Gastroesophageal sphincter (tissue), 3 donors: ENCODE measurements around the gene HHAT.

Experiments used
- CTCF ChIP-seq, 4 experiments: fragments of 200-600 bp in 2 of 4; fragments of 450-650 bp in 2 of 4; sonication (generic) in 1 of 4; IDR thresholded peaks; one replicate each; pipeline ENCODE4 v1.5.1; 2017 to 2019; ENCODE audit warnings: antibody characterized with exemption in 4 of 4, mild to moderate bottlenecking in 2 of 4, moderate library complexity in 2 of 4
- POLR2A ChIP-seq, 2 donors: fragments of 450-650 bp; IDR thresholded peaks; one replicate each; pipeline ENCODE4 v1.6.1; 2017; ENCODE audit warnings: antibody characterized with exemption in 2 of 2, mild to moderate bottlenecking in 2 of 2, moderate library complexity in 1 of 2

- TF ChIP-seq CTCF (IDR thresholded peaks at IDR 0.05) = no peak
- TF ChIP-seq POLR2A (IDR thresholded peaks at IDR 0.05) = no peak
Observed at GRCh38 chr1:210405316-210405715, 76.6 kb downstream of the HHAT start.
